D721Med (cell line): ENCODE data around the gene RASGEF1C.
"Not testable (repeated sequence)": the region's sequence is repeated elsewhere in the genome, so short reads cannot be mapped to it uniquely, and the experiment has no call there.

Experiments
- DNase-seq: peaks from one replicate; pipeline ENCODE4 v3.0.0; 2011; ENCODE audit warnings: low spot score; ENCODE audit not compliant: insufficient read length
- FAIRE-seq: peaks from 2 replicates; lab custom pipeline; 2011; peaks lifted over from hg19 to GRCh38; lab: Jason Lieb, UNC
- TF ChIP-seq, protein P1 (sequence below): IDR thresholded peaks from 2 replicates; pipeline ENCODE4 v1.5.1; 2012; ENCODE audit warnings: mild to moderate bottlenecking, control low read depth; ENCODE audit not compliant: insufficient read depth; ENCODE audit errors: missing control alignments

RASGEF1C gene

DNA sequence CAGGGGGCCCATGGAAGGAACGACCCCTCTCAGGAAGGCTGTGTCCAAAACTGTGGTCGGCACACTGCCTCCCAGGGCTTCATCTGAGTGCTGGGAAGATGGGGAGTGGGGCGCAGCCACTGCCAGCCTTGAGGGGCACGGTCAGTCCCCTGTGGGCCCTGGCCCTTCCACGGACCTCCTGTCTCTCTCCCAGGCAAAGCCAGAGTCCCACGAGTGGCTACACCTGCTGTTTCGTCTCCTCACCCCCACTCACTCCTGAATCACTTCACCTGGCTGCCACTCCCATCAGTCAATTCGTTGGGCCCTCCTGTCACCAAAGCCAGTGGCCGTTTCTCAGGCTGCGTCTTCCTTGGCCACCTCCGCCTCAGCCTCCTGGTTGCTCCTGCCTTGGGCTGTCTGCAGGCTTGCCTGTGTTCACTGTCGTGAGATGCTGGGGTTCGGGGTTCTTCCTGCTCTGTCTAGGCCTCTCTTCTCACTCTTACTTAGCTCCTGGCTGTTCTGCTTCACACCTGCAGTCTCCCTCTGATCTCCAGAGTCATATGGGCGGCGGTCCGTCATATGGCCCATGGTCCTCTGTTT lies 78.6 kb downstream of the RASGEF1C start:
- DNase-seq (no peak), FAIRE-seq (no peak)
- TF ChIP-seq, protein P1, sequence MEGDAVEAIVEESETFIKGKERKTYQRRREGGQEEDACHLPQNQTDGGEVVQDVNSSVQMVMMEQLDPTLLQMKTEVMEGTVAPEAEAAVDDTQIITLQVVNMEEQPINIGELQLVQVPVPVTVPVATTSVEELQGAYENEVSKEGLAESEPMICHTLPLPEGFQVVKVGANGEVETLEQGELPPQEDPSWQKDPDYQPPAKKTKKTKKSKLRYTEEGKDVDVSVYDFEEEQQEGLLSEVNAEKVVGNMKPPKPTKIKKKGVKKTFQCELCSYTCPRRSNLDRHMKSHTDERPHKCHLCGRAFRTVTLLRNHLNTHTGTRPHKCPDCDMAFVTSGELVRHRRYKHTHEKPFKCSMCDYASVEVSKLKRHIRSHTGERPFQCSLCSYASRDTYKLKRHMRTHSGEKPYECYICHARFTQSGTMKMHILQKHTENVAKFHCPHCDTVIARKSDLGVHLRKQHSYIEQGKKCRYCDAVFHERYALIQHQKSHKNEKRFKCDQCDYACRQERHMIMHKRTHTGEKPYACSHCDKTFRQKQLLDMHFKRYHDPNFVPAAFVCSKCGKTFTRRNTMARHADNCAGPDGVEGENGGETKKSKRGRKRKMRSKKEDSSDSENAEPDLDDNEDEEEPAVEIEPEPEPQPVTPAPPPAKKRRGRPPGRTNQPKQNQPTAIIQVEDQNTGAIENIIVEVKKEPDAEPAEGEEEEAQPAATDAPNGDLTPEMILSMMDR, result no peak

DNA sequence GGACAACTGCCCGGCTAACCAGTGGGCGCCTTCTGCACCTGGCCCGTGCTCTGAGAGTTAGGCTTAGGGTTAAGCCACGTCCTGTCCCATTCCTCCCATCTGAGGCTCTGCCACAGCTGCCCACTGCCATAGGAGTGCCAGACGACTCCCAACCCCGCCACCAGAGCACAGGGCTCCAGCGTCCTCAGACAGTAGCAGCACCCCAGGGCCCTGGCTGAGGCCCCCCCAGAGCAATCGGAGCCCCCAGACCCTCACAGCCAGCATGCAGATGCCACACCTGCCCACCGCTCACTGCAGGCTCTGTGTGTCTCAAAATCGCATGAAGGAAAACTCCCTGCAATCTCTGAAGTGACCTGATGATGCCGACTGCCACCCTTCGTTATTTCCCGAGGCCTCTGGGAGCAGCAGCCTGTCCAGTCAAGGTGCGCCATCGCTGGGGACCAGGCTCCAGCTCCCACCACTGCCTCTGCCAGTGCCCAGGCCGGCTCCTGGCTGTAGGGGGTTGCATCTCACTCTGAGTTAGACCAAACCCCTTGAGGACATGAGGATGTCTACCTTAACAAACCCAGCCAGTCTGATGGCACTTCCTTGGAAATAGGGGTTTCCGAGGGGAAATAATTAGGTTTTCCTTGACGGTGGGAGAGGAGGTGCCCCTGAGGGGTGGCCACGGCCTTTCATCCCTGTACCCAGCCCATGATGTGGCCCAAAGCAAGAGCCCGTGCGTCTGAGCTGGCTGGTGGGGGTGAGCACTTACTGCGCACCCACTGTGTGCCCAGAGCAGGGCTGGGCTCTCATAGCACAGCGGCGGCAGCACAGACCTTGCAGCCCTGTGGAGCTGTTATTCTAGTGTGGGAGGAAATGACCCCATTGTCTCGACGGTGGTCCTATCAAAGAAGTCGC lies 79.5 kb downstream of the RASGEF1C start:
- TF ChIP-seq, protein P1, result no peak

DNA sequence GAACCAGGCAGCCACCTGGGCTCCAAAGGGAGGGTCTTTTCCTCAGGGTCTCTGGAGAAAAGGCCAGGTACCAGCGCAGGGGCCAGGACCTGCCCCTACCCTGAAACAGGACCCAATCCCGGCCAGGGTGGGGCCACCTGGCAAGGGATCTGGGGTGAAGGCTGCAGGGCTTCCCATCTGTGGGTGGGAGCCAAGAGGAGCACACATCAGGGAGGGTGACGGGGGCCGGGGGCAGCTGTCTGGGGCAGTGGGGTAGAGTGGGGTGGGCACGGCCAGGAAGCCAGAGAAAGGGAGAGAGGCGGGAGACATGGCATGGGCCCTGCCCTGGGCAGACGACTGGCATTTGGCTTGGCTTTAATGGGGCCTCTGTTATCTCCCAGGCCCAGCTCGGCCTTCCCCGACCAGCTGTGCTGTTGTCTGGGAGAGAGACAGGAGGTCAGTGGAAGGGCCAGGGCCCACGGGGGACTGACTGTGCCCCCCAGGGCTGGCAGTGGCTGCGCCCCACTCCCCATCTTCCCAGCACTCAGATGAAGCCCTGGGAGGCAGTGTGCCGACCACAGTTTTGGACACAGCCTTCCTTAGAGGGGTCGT lies 80.2 kb downstream of the RASGEF1C start:
- DNase-seq (peak; percentile 9), FAIRE-seq (no peak)
- TF ChIP-seq, protein P1, result no peak

More for the DNA sequence above, 79.5 kb downstream of the RASGEF1C start:
- no peak for FAIRE-seq
- no peak for DNase-seq

DNA sequence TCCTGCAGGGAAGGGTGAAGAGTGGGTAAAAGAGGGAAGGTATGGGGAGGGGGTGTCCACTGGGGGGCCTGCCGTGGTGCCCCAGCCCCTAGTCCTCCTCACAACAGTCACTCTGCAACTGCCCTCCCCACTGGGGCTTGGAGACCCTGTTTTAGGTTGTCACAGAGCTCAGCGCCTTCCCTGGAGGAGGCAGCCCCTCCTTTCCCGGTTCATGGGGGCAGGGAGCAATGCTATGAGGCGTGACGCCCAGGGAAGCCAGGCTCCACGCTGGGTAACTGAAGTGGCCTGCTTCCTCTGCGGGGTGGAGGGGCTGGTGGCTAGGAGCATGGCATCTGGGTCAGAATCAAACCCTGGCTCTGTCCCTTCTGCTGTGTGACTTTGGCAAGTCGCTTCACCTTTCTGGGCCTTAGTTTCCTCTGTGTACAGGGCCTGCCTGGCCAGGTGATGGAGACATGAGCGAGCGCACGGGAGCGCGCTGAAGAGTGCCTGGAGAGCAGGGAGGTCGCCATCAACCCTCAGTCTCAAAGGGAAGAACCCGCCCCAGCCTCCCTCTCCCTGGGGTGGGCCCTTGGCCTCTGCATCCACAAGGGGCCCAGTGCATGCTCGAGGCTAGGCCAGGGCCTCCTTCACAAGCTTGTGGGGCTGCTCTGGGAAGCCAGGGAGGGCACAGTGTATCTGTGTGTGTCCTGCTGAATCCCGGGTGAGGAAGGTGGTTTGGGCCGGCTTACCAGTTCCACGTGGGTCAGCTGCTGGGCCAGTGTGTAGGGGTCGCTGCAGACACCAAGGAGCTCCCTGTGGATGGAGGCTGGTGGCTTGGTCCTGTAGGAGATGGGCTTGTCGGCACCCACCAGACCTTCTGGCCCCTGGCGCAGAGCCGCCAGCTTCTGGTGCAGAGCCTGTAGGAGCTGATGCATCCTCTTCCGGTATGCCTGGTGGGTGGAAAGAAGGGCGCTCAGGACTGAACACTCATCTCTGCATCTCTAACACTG lies 81.0 kb downstream of the RASGEF1C start:
- FAIRE-seq, result no peak
- TF ChIP-seq, protein P1, result no peak
- DNase-seq, result no peak

DNA sequence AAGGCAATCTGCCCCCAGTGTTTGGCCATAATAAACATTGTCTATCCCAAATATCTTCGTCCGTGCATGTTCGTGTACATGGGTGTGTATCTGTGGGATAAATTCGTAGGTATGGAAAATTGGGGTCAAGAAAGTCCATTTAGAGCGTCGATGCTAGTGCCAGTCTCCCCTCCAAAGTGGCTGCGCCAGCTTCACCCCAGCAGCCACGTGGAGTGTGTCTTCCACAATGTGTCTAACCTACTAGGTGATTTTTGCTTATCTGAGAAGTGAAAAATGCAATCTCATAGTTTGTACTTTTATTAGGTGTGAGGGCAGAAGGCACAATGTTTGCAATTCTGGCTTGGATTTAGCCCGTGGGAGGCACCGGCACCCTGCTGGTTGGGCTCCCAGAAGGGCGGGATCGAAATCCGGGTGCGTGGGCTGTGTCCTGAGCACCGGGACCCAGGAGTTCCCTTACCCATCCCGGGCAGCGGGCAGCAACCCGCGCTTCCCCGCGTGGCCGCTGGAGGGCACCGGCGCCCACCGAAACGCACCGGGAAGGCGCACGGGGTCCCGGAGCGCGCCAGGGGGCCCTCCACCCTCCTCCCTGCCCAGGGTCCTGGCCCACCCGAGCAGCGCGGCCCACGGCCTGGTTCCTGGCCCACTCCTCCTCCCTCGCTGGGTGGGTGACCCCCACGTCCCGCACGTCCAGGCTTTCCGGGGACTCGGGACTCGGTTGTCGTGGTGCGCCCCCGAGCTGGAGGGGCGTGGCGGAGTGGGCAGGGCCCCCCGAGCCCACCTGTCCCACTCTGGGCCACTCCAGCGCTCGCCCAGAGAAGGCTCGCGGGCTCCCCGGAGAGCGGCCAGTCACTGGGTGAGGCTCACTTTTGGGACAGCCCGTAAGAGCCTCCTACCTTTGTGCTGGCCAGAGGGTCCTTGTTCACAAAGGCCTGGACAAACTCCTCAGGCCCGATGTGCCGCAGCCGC lies 82.0 kb downstream of the RASGEF1C start:
- FAIRE-seq (no peak), DNase-seq (peak; percentile 79)
- TF ChIP-seq, protein P1, result peak; percentile 63

DNA sequence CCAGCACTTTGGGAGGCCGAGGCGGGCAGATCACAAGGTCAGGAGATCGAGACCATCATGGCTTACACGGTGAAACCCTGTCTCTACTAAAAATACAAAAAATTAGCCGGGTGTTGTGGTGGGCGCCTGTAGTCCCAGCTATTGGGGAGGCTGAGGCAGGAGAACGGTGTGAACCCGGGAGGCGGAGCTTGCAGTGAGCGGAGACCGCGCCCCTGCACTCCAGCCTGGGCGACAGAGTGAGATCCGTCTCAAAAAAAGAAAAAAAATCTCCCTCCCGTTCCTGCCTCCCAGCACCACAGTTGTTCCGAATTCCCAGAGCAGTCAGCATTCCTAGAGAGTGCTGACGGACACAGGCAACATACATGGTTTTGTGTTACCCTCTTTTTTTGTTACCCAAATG lies 82.9 kb downstream of the RASGEF1C start:
- not testable (repeated sequence) for FAIRE-seq

DNA sequence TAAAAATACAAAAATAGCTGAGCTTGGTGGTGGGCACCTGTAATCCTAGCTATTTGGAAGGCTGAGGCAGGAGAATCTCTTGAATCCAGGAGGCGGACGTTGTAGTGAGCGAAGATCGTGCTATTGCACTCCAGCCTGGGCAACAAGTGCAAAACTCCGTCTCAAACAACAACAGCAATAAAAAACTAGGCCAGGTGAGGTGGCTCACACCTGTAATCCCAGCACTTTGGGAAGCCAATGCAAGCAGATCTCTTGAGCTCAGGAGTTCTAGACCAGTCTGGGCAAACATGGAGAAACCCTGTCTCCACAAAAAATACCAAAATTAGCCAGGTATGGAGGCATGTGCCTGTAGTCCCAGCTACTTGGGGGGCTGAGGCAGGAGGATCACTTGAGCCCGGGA lies 84.3 kb downstream of the RASGEF1C start:
- DNase-seq, FAIRE-seq: not testable (repeated sequence)

More for the DNA sequence above, 82.9 kb downstream of the RASGEF1C start:
- DNase-seq, result peak; percentile 4
